Thymus (tissue), 11 donors: ENCODE results near the gene CD22. TPM values are rescaled to one million over a fixed set of nuclear protein-coding genes. Genes with fewer than 3 reads are reported as not detected.

Source experiments
- DNase-seq, 9 donors: peaks; one replicate each; pipeline ENCODE4 v3.0.0-alpha.2; 2013; ENCODE audit warnings: low spot score in 9 of 9, low read depth in 6 of 9, missing footprints in 1 of 9
- H3K27ac ChIP-seq, 2 donors: one replicate each; pipeline ENCODE4 v1.5.1; 2013; ENCODE audit warnings: control low read depth in 1 of 2, low read depth in 1 of 2, low read length in 1 of 2, mild to moderate bottlenecking in 1 of 2, moderate library complexity in 1 of 2
- H3K27me3 ChIP-seq, 2 donors: one replicate each; pipeline ENCODE4 v1.5.1; 2013; ENCODE audit warnings: low read length in 1 of 2; ENCODE audit not compliant: control insufficient read depth in 2 of 2, insufficient read depth in 1 of 2
- H3K36me3 ChIP-seq, 2 donors: one replicate each; pipeline ENCODE4 v1.5.1; 2013; ENCODE audit warnings: low read length in 1 of 2, mild to moderate bottlenecking in 1 of 2, moderate library complexity in 1 of 2; ENCODE audit not compliant: control insufficient read depth in 2 of 2, insufficient read depth in 2 of 2
- H3K4me1 ChIP-seq, 2 donors: one replicate each; pipeline ENCODE4 v1.5.1; 2013; ENCODE audit warnings: low read length in 2 of 2; ENCODE audit not compliant: control insufficient read depth in 2 of 2, insufficient read depth in 2 of 2
- H3K4me3 ChIP-seq, 2 donors: one replicate each; pipeline ENCODE4 v1.5.1; 2013; ENCODE audit warnings: low read length in 2 of 2, control low read depth in 1 of 2, mild to moderate bottlenecking in 1 of 2
- H3K9me3 ChIP-seq, 2 donors: one replicate each; pipeline ENCODE4 v1.5.1; 2013; ENCODE audit warnings: low read length in 1 of 2, mild to moderate bottlenecking in 1 of 2; ENCODE audit not compliant: control insufficient read depth in 2 of 2, insufficient read depth in 1 of 2
- WGBS: extraction: QIAGEN DNeasy Blood & Tissue Kit; methylation state at CpG from one replicate; pipeline ENCODE4 v1.1.7; 2013; 5-methylcytosine and 5-hydroxymethylcytosine counted together
- polyA plus RNA-seq: library from polyadenylated mRNA; stranded (reverse); fragments of 200-250 nt; gene quantifications from one replicate; pipeline ENCODE4 v1.2.3, GENCODE V29; 2013
- total RNA-seq: library from RNA; stranded (reverse); fragments of 120-200 nt; gene quantifications from one replicate; pipeline ENCODE4 v1.2.4, GENCODE V29; 2013
- donor health status: healthy.

CD22 gene
- total and polyA plus RNA-seq, 2 donors: 1.7 to 12.3 TPM

- peaks cover 2 to 26% of the 10 kb centered on the region in 2 donors for H3K4me1 ChIP-seq
- H3K27ac ChIP-seq: no peak overlapping the region
- H3K36me3 ChIP-seq: no peaks in the 10 kb centered on the region
- H3K27me3 ChIP-seq: no peaks in the 10 kb centered on the region
- no peak overlapping the region for H3K4me3 ChIP-seq
- no peak for DNase-seq
- WGBS: 95% methylated on average over 17 of the region's 17 CpGs
- no peaks in the 10 kb centered on the region for H3K9me3 ChIP-seq
These were observed 20.9 kb downstream of the CD22 start for GRCh38 chr19:35349614-35350521.

DNA sequence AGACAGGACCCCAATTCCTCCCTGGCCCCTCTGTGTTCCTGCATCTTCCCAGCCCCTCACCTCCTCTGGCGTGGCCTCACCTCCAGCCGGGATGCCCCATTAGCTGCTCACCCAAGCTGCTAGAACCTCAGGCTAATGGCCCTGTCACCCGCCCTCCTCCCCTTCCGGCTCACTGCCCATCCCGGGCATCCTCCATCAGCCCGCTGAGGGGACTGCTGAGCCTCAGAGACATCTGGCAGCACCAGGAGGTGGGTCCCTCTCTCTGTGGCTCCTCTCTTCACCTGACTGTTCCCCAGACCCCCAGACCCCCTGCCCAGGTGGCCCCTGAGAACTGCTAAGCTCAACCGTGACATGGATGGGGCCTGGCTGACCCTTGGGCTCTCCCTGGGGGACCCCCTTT, 21.6 kb downstream of the CD22 start:
- no peaks in the 10 kb centered on the region for H3K36me3 ChIP-seq
- no peak overlapping the region for H3K4me3 ChIP-seq
- H3K4me1 ChIP-seq: peaks cover 2 to 25% of the 10 kb centered on the region in 2 donors
- no peaks in the 10 kb centered on the region for H3K27me3 ChIP-seq
- no peak overlapping the region for H3K27ac ChIP-seq
- no peaks in the 10 kb centered on the region for H3K9me3 ChIP-seq
- whole genome bisulfite sequencing: 97% methylated on average over 7 of the region's 7 CpGs
- DNase-seq: no peak

- H3K9me3 ChIP-seq: no peaks in the 10 kb centered on the region
- DNase-seq: no peak
- H3K4me1 ChIP-seq: peaks cover 2 to 15% of the 10 kb centered on the region in 2 donors
- no peaks in the 10 kb centered on the region for H3K36me3 ChIP-seq
- 96% methylated on average over 47 of the region's 47 CpGs for WGBS
- no peak overlapping the region for H3K27ac ChIP-seq
- H3K27me3 ChIP-seq: no peaks in the 10 kb centered on the region
- no peak overlapping the region for H3K4me3 ChIP-seq
These were observed 22.6 kb downstream of the CD22 start for GRCh38 chr19:35351411-35352176.

GRCh38 chr19:35352177-35352447, 23.1 kb downstream of the CD22 start:
- Histone ChIP-seq H3K9me3 (no peaks in the 10 kb centered on the region), H3K36me3 (no peaks in the 10 kb centered on the region), H3K4me3 (no peak overlapping the region), H3K4me1 (peaks cover 2 to 10% of the 10 kb centered on the region in 2 donors), H3K27me3 (no peaks in the 10 kb centered on the region), H3K27ac (no peak overlapping the region)
- WGBS: 89% methylated on average over 18 of the region's 18 CpGs
- DNase-seq: no peak

DNA sequence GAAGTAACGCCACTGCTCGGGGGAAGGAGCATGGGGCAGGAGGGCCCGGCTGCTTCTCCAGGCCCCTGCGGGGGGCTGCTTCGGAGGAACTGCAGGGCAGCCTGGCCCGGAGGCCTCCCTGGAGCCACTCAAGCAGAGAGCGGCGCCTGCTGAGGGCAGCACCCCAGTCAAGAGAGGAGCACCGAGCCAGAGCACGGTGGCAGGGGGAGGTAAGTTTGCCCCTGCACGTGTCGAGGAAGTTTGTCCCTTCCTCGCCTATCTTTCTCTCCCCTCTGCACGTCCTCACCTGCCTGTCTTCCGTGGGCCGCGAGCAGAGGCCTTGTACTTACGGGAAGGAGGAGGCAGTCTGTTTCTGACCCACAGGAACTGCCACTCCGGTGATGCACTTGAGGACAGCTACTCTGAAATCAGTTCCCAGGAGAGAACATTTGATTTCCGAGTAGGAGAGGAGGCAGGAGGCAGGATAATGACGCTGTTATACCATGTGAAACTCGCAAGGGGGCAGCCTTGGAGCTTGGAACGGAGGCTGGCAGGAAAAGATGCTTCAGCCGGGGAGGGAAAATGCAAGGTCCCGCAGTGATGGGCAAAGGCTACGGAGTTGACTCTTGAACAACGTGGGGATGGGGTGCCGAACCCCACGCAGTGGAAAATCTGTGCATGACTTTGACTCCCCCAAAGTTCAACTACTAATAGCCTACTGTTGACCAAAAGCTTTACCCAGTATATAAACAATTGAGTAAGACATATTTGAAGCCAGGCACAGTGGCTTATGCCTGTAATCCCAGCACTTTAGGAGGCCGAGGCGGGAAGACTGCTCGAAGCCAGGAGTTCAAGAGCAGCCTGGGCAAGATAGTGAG, 23.7 kb downstream of the CD22 start:
- no peak overlapping the region for H3K4me3 ChIP-seq

DNA sequence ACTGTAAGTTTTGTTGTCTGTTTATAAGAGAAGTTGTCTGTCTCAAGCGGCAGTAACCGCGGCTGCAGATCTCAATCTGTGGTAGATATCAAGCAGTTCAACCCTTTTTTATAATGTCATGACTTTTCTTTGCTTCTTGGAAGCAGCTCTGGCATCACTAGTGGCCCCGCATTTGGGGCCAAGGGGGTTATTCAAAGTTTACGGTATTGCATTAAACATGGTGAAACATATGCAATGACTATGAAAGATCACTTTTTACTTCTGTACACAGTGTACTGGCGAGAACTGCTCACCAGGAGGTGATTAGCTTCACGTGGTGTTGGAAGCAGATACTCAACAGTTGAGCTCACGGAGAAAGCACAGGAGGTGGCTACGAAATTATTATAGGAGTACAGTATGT, 24.6 kb downstream of the CD22 start:
- H3K9me3 ChIP-seq: no peaks in the 10 kb centered on the region
- no peaks in the 10 kb centered on the region for H3K27me3 ChIP-seq
- no peaks in the 10 kb centered on the region for H3K4me1 ChIP-seq
- WGBS: 94% methylated on average over 9 of the region's 9 CpGs
- no peaks in the 10 kb centered on the region for H3K36me3 ChIP-seq
- no peak overlapping the region for H3K27ac ChIP-seq
- DNase-seq: no peak
- H3K4me3 ChIP-seq: no peak overlapping the region

More for the DNA sequence above, 23.7 kb downstream of the CD22 start:
- no peaks in the 10 kb centered on the region for H3K27me3 ChIP-seq
- H3K4me1 ChIP-seq: peaks cover 0 to 5% of the 10 kb centered on the region in 2 donors
- peak in 5 of 9 donors; percentile 33 to 67 (median 50) for DNase-seq
- no peaks in the 10 kb centered on the region for H3K36me3 ChIP-seq
- no peaks in the 10 kb centered on the region for H3K9me3 ChIP-seq
- no peak overlapping the region for H3K27ac ChIP-seq
- WGBS: 46% methylated on average over 32 of the region's 32 CpGs

DNA sequence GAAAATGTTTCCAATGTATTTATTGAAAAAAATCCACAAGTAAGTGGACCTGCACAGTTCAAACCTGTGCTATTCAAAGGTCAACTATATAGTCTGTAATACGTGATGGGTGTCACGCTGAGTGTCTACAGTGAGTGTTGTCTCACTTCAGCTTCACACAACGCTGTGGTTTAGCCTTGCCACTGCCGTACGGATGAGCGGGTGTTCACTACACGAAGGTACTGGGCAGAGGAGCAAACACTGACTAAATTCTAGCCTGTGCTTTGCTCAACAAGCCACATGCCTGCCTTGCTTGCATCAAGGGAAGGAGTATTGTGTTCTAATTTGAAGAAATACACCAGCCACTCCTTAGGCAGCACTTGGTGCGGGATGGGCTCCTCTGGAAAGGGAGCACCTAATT, 25.9 kb downstream of the CD22 start:
- Histone ChIP-seq H3K4me1 (no peaks in the 10 kb centered on the region), H3K4me3 (no peak overlapping the region), H3K27ac (no peak overlapping the region), H3K9me3 (no peaks in the 10 kb centered on the region), H3K27me3 (no peaks in the 10 kb centered on the region), H3K36me3 (no peaks in the 10 kb centered on the region)
- DNase-seq: no peak
- WGBS: 91% methylated on average over 8 of the region's 8 CpGs

GRCh38 chr19:35355791-35356460, 26.9 kb downstream of the CD22 start:
- Histone ChIP-seq H3K36me3 (no peaks in the 10 kb centered on the region), H3K27me3 (no peaks in the 10 kb centered on the region), H3K9me3 (no peaks in the 10 kb centered on the region), H3K4me3 (no peak overlapping the region), H3K27ac (no peak overlapping the region), H3K4me1 (no peaks in the 10 kb centered on the region)
- DNase-seq: no peak
- 81% methylated on average over 6 of the region's 6 CpGs for WGBS
